A673 (cell line): ENCODE results near the gene PNPLA6. TPM values are rescaled to one million over a fixed set of nuclear protein-coding genes. Genes with fewer than 3 reads are reported as not detected.

Source experiments
- BruUV-seq: library from RNA; stranded (reverse); fragments of 400-500 nt; replicated peaks from 2 replicates; lab custom pipeline; 2021; lab: Mats Ljungman, UMichigan
- CTCF ChIA-PET: fragments of 300-600 bp; sonication (Branson Sonifier 250); formaldehyde crosslinking; loops from one replicate; lab custom pipeline; 2022; ENCODE audit warnings: antibody characterized with exemption; lab: Charles Lee
- POLR2A ChIA-PET: fragments of 300-600 bp; sonication (Branson Sonifier 250); formaldehyde crosslinking; loops from one replicate; lab custom pipeline; 2022; ENCODE audit warnings: antibody characterized with exemption; ENCODE audit not compliant: low non-redundant PET; lab: Charles Lee
- DNase-seq: peaks from one replicate; pipeline ENCODE4 v3.0.0-alpha.2; 2015; ENCODE audit warnings: low spot score
- H3K27ac ChIP-seq: fragments of 200-600 bp; sonication (generic); 2 replicates; pipeline ENCODE4 v1.5.1; 2016; ENCODE audit warnings: mixed run types, low read depth, mild to moderate bottlenecking, mixed read lengths, antibody characterized with exemption, low read length; ENCODE audit not compliant: poor library complexity, severe bottlenecking
- H3K27me3 ChIP-seq: fragments of 200-600 bp; sonication (generic); replicated peaks from 2 replicates; pipeline ENCODE4 v1.6.1; 2017; ENCODE audit warnings: mixed run types, low read depth, mild to moderate bottlenecking, mixed read lengths, antibody characterized with exemption, low read length; ENCODE audit not compliant: insufficient read depth, poor library complexity
- H3K36me3 ChIP-seq: fragments of 200-600 bp; sonication (generic); 2 replicates; pipeline ENCODE4 v1.6.1; 2016; ENCODE audit warnings: mixed run types, mild to moderate bottlenecking, mixed read lengths, antibody characterized with exemption, low read length; ENCODE audit not compliant: insufficient read depth, poor library complexity, severe bottlenecking
- H3K4me1 ChIP-seq: fragments of 200-600 bp; sonication (generic); 2 replicates; pipeline ENCODE4 v1.6.1; 2017; ENCODE audit warnings: mixed run types, mild to moderate bottlenecking, mixed read lengths, antibody characterized with exemption, low read length; ENCODE audit not compliant: insufficient read depth, poor library complexity, severe bottlenecking
- H3K4me3 ChIP-seq: fragments of 200-600 bp; sonication (generic); 2 replicates; pipeline ENCODE4 v1.5.1; 2016; ENCODE audit warnings: low read depth, mixed run types, mild to moderate bottlenecking, mixed read lengths, low read length; ENCODE audit not compliant: poor library complexity, severe bottlenecking
- H3K9me3 ChIP-seq: fragments of 200-600 bp; sonication (generic); 2 replicates; pipeline ENCODE4 v1.6.1; 2016; ENCODE audit warnings: mixed run types, low read depth, mild to moderate bottlenecking, mixed read lengths, antibody characterized with exemption, low read length; ENCODE audit not compliant: poor library complexity, severe bottlenecking
- CTCF ChIP-seq: fragments of 300-800, 200-600 bp; sonication (generic); conservative IDR thresholded peaks from 2 replicates; pipeline ENCODE4 v1.5.1; 2017; ENCODE audit warnings: low read depth, mild to moderate bottlenecking, antibody characterized with exemption, low read length, moderate library complexity, mixed read lengths
- EZH2 ChIP-seq: fragments of 200-600 bp; sonication (generic); IDR thresholded peaks from 2 replicates; pipeline ENCODE4 v1.6.1; 2017; ENCODE audit warnings: borderline replicate concordance, low read depth, mild to moderate bottlenecking, mixed read lengths, antibody characterized with exemption, low read length; ENCODE audit not compliant: poor library complexity, severe bottlenecking
- intact Hi-C: fragments of 100-400 bp; cut with micrococcal nuclease; formaldehyde crosslinking; loops from one replicate; pipeline ENCODE4 v1.10.0; 2022; ENCODE audit not compliant: unreplicated experiment
- total RNA-seq: library from RNA; stranded (reverse); gene quantifications from 2 replicates; pipeline ENCODE4 v1.2.3, GENCODE V29; 2021

Gene PNPLA6
- total RNA-seq, 1 experiment from 2014 or later: 70.4 TPM

- TF ChIP-seq CTCF (no peak), EZH2 (no peak)
- Histone ChIP-seq H3K4me3 (peak overlapping the region; percentile 73), H3K4me1 (no peaks in the 10 kb centered on the region), H3K36me3 (no peaks in the 10 kb centered on the region), H3K27me3 (no peaks in the 10 kb centered on the region), H3K27ac (peak overlapping the region; percentile 87), H3K9me3 (no peaks in the 10 kb centered on the region)
- peak; percentile 64 for DNase-seq
- CTCF ChIA-PET: no interaction called here
- BruUV-seq: no TSS peak
- intact Hi-C loops: loop anchor here (10.0 kb wide), 1 partner anchor 139 kb away; no protein-coding TSS in a partner anchor
- POLR2A ChIA-PET: no interaction called here
Measured at GRCh38 chr19:7533281-7533885, 2.1 kb upstream of the PNPLA6 start.

GRCh38 chr19:7533925-7534480 lies 1.5 kb upstream of the PNPLA6 start:
- Histone ChIP-seq H3K4me1 (no peaks in the 10 kb centered on the region), H3K27ac (peak overlapping the region; percentile 87), H3K4me3 (peak overlapping the region; percentile 73), H3K9me3 (no peaks in the 10 kb centered on the region), H3K27me3 (no peaks in the 10 kb centered on the region), H3K36me3 (no peaks in the 10 kb centered on the region)
- POLR2A ChIA-PET: no interaction called here
- intact Hi-C loops: loop anchor here (10.0 kb wide), 1 partner anchor 139 kb away; no protein-coding TSS in a partner anchor
- CTCF ChIA-PET: no interaction called here
- DNase-seq: peak; percentile 95
- BruUV-seq: TSS peak; percentile 89
- no peak for TF ChIP-seq EZH2

GRCh38 chr19:7534531-7535046 lies 928 bp upstream of the PNPLA6 start:
- Histone ChIP-seq H3K27ac (peak overlapping the region; percentile 87), H3K4me3 (peak overlapping the region; percentile 73), H3K27me3 (no peaks in the 10 kb centered on the region), H3K36me3 (no peaks in the 10 kb centered on the region), H3K9me3 (no peaks in the 10 kb centered on the region), H3K4me1 (no peaks in the 10 kb centered on the region)
- TF ChIP-seq CTCF: no peak; the same call in 1 of the 2 replicates
- TF ChIP-seq EZH2: no peak
- BruUV-seq: no TSS peak
- intact Hi-C loops: loop anchor here (10.0 kb wide), 1 partner anchor 140 kb away; no protein-coding TSS in a partner anchor
- ChIA-PET CTCF (no interaction called here), POLR2A (no interaction called here)
- peak; percentile 86 for DNase-seq
